KMS-11 (cell line): ENCODE results near the gene C5orf15.

ENCODE experiments used
- H2AFZ ChIP-seq: fragments of 200-600 bp; sonication (generic); 2 replicates; pipeline ENCODE4 v1.6.1; 2016; ENCODE audit warnings: antibody characterized with exemption, mixed run types, low read depth
- H3K27ac ChIP-seq: fragments of 200-600 bp; sonication (generic); 2 replicates; pipeline ENCODE4 v1.6.1; 2016; ENCODE audit warnings: mild to moderate bottlenecking, mixed run types
- H3K27me3 ChIP-seq: fragments of 200-600 bp; sonication (generic); 2 replicates; pipeline ENCODE4 v1.6.1; 2017; ENCODE audit warnings: mild to moderate bottlenecking, low read depth, mixed run types, moderate library complexity; ENCODE audit not compliant: insufficient read depth
- H3K36me3 ChIP-seq: fragments of 200-600 bp; sonication (generic); 2 replicates; pipeline ENCODE4 v1.6.1; 2017; ENCODE audit warnings: mild to moderate bottlenecking, mixed run types; ENCODE audit not compliant: insufficient read depth
- H3K4me1 ChIP-seq: fragments of 200-600 bp; sonication (generic); 2 replicates; pipeline ENCODE4 v1.6.1; 2016; ENCODE audit warnings: mild to moderate bottlenecking, low read depth, mixed run types; ENCODE audit not compliant: poor library complexity, severe bottlenecking
- H3K4me2 ChIP-seq: fragments of 200-600 bp; sonication (generic); 2 replicates; pipeline ENCODE4 v1.7.0; 2016; ENCODE audit warnings: mild to moderate bottlenecking, mixed run types
- H3K4me3 ChIP-seq: fragments of 200-600 bp; sonication (generic); IDR thresholded peaks from 2 replicates; pipeline ENCODE4 v1.6.1; 2017; ENCODE audit warnings: low read depth, low read length, mixed read lengths; ENCODE audit not compliant: insufficient read depth
- H3K79me2 ChIP-seq: fragments of 200-600 bp; sonication (generic); 2 replicates; pipeline ENCODE4 v1.6.1; 2016; ENCODE audit warnings: low read depth, mixed run types; ENCODE audit not compliant: insufficient read depth
- H3K9ac ChIP-seq: fragments of 200-600 bp; sonication (generic); 2 replicates; pipeline ENCODE4 v1.6.1; 2016; ENCODE audit warnings: mild to moderate bottlenecking, mixed run types
- H4K20me1 ChIP-seq: fragments of 200-600 bp; sonication (generic); 2 replicates; pipeline ENCODE4 v1.6.1; 2016; ENCODE audit warnings: mild to moderate bottlenecking, mixed run types; ENCODE audit not compliant: insufficient read depth
- CTCF ChIP-seq: fragments of 200-600 bp; sonication (generic); conservative IDR thresholded peaks from 2 replicates; pipeline ENCODE4 v1.6.1; 2017; ENCODE audit warnings: low read depth, mild to moderate bottlenecking, antibody characterized with exemption, low read length, moderate library complexity, mixed read lengths

Gene C5orf15

GRCh38 chr5:133969654-133970324 is 1.4 kb upstream of the C5orf15 start:
- no peak overlapping the region for H2AFZ ChIP-seq
- H3K4me3 ChIP-seq = no peak overlapping the region
- no peaks in the 10 kb centered on the region for H3K27me3 ChIP-seq
- peaks cover 5% of the 10 kb centered on the region; the same call in 1 of the 2 replicates for H3K36me3 ChIP-seq
- peaks cover 21% of the 10 kb centered on the region for H3K4me1 ChIP-seq
- peak overlapping the region; percentile 38; the same call in 1 of the 2 replicates for H3K4me2 ChIP-seq
- H3K27ac ChIP-seq = peak overlapping the region; percentile 17; the same call in 1 of the 2 replicates
- peaks cover 18% of the 10 kb centered on the region; the same call in 1 of the 2 replicates for H3K79me2 ChIP-seq
- no peaks in the 10 kb centered on the region for H4K20me1 ChIP-seq
- TF ChIP-seq CTCF = no peak
- H3K9ac ChIP-seq = no peak overlapping the region; the same call in 1 of the 2 replicates

- no peaks in the 10 kb centered on the region for H3K27me3 ChIP-seq
- H3K4me1 ChIP-seq = peaks cover 21% of the 10 kb centered on the region
- H4K20me1 ChIP-seq = no peaks in the 10 kb centered on the region
- no peak for TF ChIP-seq CTCF
- H3K36me3 ChIP-seq = no peaks in the 10 kb centered on the region; the same call in 1 of the 2 replicates
- H3K4me3 ChIP-seq = no peak overlapping the region
- peak overlapping the region; percentile 69 for H2AFZ ChIP-seq
- peak overlapping the region; percentile 34 for H3K27ac ChIP-seq
- peak overlapping the region; percentile 81 for H3K4me2 ChIP-seq
- peak overlapping the region; percentile 68 for H3K9ac ChIP-seq
- H3K79me2 ChIP-seq = peaks cover 29% of the 10 kb centered on the region; the same call in 1 of the 2 replicates
These were observed 674 bp downstream of the C5orf15 start for GRCh38 chr5:133967698-133968203.

- no peak for TF ChIP-seq CTCF
- H3K27ac ChIP-seq = no peak overlapping the region
- H3K9ac ChIP-seq = no peak overlapping the region; the same call in 1 of the 2 replicates
- no peak overlapping the region for H3K4me3 ChIP-seq
- H3K4me1 ChIP-seq = peaks cover 23% of the 10 kb centered on the region
- no peaks in the 10 kb centered on the region; the same call in 1 of the 2 replicates for H3K36me3 ChIP-seq
- H3K27me3 ChIP-seq = no peaks in the 10 kb centered on the region
- no peaks in the 10 kb centered on the region for H4K20me1 ChIP-seq
- H3K4me2 ChIP-seq = peak overlapping the region; percentile 81
- H2AFZ ChIP-seq = no peak overlapping the region
- H3K79me2 ChIP-seq = peaks cover 29% of the 10 kb centered on the region; the same call in 1 of the 2 replicates
These were observed 1.3 kb downstream of the C5orf15 start for GRCh38 chr5:133967124-133967523.

GRCh38 chr5:133966090-133966489 is 2.3 kb downstream of the C5orf15 start:
- Histone ChIP-seq H3K27me3 (no peaks in the 10 kb centered on the region), H3K4me1 (peaks cover 25% of the 10 kb centered on the region), H2AFZ (no peak overlapping the region), H3K4me2 (no peak overlapping the region), H3K9ac (no peak overlapping the region), H4K20me1 (no peaks in the 10 kb centered on the region), H3K27ac (no peak overlapping the region), H3K4me3 (no peak overlapping the region), H3K79me2 (peaks cover 29% of the 10 kb centered on the region; the same call in 1 of the 2 replicates), H3K36me3 (no peaks in the 10 kb centered on the region)
- TF ChIP-seq CTCF = no peak
